Stimulated activated effector memory CD8-positive, alpha-beta T cell treated with anti-CD3 and anti-CD28 coated beads, Interleukin-12 subunit alpha, Interleukin-12 subunit beta, amount 100 ng/mL, for 72 hours (primary cell): ENCODE results near the gene CACNA1B.
A peak's percentile ranks its signal among the peaks of the same experiment; 100 is the strongest.

Experiments used
- ATAC-seq: fragments of 150-1000 bp; cut with Tn5 transposase; 2 replicates; pipeline ENCODE4 v1.10.0; 2021
- DNase-seq, 2 donors: peaks; one replicate each; pipeline ENCODE4 v3.0.0; 2021 to 2022; ENCODE audit warnings: low spot score in 2 of 2
- H3K27ac Mint-ChIP-seq: one replicate; pipeline ENCODE4 v1.8.0; 2022; ENCODE audit warnings: mild to moderate bottlenecking, mixed read lengths
- H3K36me3 Mint-ChIP-seq: one replicate; pipeline ENCODE4 v1.8.0; 2022; ENCODE audit warnings: mild to moderate bottlenecking, mixed read lengths
- H3K4me1 Mint-ChIP-seq: one replicate; pipeline ENCODE4 v1.8.0; 2022; ENCODE audit warnings: mixed read lengths
- H3K4me3 Mint-ChIP-seq: one replicate; pipeline ENCODE4 v1.8.0; 2022; ENCODE audit warnings: mild to moderate bottlenecking, mixed read lengths
- H3K9me3 Mint-ChIP-seq: one replicate; pipeline ENCODE4 v1.8.0; 2022; ENCODE audit warnings: mixed read lengths

Gene CACNA1B

DNA sequence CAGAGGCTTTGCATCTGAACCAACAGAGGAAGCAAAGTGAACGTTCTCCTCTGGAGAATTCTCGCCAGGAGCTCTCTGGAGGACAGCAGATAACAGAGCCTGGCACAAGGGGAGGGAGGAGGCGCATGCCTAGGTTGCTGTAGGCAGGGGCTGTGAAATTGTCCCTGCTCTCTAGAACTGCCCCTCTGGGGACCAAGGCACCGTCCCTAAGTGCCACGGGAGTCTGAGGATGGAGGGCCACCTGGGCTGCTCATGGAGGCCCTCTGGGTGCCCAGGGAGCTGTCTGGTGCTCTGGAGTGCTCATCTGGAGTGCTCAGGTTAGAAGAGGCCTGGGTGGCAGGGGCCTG lies 77.6 kb downstream of the CACNA1B start:
- Mint-ChIP-seq H3K4me1 (no peaks in the 10 kb centered on the region), H3K9me3 (no peaks in the 10 kb centered on the region), H3K27ac (no peak overlapping the region), H3K36me3 (no peaks in the 10 kb centered on the region), H3K4me3 (no peak overlapping the region)
- ATAC-seq (no peak), DNase-seq (no peak)

DNA sequence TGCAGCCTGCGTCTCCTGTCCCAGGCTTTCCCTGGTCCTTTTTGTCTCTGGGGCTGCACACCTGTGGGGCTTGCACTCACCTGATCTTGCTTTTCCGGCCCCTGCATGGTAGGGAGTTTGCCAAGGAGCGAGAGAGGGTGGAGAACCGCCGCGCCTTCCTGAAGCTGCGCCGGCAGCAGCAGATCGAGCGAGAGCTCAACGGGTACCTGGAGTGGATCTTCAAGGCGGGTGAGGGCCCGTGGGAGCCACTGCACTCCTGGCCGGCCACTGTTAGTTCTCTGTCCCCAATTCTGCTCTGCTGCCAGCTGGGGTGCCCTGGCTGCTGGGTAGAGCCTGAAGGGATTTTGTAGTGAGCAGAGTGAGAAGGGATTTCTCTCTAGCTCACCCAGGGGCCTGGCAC lies 78.0 kb downstream of the CACNA1B start:
- ATAC-seq (no peak), DNase-seq (no peak)
- no peak overlapping the region for H3K4me3 Mint-ChIP-seq
- H3K9me3 Mint-ChIP-seq: no peaks in the 10 kb centered on the region
- H3K4me1 Mint-ChIP-seq: no peaks in the 10 kb centered on the region
- no peak overlapping the region for H3K27ac Mint-ChIP-seq
- no peaks in the 10 kb centered on the region for H3K36me3 Mint-ChIP-seq

DNA sequence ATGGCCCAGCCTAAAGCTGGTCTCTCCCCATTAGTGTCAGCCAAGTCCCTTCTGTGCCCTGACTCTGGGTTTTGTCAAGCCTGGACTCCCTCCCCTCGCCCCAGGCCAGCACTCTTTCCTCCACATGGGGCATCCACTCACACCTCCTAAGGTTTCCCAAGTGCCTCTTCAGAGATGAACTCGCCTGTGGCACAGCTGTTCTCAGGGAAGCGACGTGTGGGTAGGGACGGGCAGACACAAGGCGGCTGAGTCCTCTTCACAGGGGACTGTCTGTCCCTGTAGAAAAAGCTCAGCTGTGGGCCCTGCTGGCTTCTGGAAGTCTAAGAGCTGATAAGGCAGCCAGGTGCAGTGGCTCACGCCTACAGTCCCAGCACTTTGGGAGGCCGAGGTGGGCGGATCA lies 78.5 kb downstream of the CACNA1B start:
- Mint-ChIP-seq H3K36me3 (no peaks in the 10 kb centered on the region), H3K27ac (no peak overlapping the region), H3K4me3 (no peak overlapping the region), H3K4me1 (no peaks in the 10 kb centered on the region), H3K9me3 (no peaks in the 10 kb centered on the region)
- DNase-seq (no peak), ATAC-seq (no peak)

DNA sequence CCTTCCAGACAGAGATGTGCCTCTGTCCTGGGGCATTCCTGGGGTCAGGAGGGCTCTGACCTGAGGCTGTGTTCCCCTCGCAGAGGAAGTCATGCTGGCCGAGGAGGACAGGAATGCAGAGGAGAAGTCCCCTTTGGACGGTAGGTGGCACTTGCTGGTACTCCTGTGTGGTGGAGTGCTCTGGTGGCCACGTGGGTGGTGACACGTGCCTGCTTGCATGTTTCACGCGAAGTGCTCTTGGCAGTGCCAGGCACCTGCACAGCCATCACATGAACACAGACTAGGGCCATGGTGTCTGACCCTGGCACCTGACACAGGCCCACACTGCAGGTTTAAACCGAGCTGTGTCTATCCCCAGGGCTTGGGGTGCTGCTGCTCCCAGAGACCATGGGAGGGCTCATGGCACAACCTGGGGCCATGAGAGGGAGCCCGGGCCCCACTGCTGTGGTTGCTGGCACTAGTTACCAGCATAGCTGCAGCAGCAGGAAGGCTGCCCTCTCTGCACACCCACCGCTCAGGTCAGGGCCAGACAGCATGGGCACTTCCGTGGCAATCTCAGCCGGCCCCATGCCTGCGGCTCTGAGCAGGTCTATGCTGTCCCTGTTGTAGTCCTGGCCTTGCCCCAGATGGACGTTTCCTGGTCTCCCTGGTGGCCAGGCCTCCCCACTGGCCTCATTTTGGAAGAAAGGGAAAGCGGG lies 79.3 kb downstream of the CACNA1B start:
- H3K9me3 Mint-ChIP-seq: no peaks in the 10 kb centered on the region
- no peak overlapping the region for H3K27ac Mint-ChIP-seq
- no peak for DNase-seq
- H3K4me3 Mint-ChIP-seq: no peak overlapping the region
- H3K36me3 Mint-ChIP-seq: no peaks in the 10 kb centered on the region
- ATAC-seq: peak; percentile 6
- H3K4me1 Mint-ChIP-seq: no peaks in the 10 kb centered on the region

DNA sequence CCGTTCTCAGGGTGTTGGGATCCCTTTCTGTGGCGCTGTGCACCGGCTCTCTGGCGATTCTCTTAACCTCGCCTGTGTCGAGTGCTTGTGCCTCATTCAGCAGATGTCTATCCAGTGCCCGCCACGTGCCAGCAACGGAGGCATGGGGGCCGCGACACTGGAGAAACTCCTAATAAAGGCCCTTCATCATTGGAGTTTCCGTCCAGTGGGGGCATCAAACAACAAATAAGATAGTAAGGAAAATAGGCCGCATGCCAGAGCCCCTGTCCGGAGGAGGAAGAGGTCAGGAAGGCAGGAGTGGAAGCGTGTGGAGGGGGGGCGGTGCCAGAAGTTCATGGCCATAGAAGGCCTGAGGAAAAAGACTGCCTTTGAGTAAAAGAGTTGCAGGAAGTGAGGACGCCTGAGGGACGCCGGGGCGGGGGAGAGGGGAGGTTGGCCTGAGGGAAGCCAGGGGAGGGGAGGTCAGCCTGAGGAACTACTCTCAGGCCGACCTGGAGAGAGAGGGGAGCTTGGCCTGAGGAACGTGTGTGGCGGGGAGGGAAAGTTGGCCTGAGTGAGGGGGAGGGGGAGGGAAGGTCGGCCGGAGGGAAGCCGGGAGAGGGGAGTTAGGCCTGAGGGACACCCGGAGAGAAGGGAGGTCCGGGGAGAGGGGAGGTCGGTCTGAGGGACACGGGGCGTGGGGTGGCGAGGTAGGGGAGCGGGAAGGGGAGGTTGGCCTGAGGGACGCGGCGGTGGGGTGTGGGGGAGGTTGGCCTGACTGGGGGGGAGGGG lies 82.2 kb downstream of the CACNA1B start:
- no peak overlapping the region for H3K27ac Mint-ChIP-seq
- no peaks in the 10 kb centered on the region for H3K36me3 Mint-ChIP-seq
- no peak for ATAC-seq
- no peak for DNase-seq
- no peak overlapping the region for H3K4me3 Mint-ChIP-seq
- no peaks in the 10 kb centered on the region for H3K4me1 Mint-ChIP-seq
- no peaks in the 10 kb centered on the region for H3K9me3 Mint-ChIP-seq

DNA sequence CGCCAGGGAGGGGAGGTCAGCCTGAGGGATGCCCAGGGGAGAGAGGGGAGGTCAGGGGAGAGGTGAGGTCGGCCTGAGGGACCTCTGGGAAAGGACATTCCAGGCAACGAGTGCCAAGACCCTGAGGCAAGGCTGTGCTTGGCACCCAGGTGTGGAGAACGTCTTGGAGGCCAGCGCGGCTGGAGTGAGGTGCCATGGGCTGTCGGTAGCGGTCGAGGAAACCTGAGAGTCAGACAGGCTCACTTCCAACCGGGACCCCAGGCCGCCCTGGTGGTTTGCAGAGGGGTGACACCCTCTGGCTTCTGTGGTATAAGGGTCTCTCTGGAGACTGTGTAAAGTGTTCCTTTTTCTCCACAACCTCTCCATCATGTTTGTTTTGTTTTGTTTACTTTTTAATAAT lies 82.9 kb downstream of the CACNA1B start:
- H3K4me1 Mint-ChIP-seq: no peaks in the 10 kb centered on the region
- no peaks in the 10 kb centered on the region for H3K36me3 Mint-ChIP-seq
- H3K27ac Mint-ChIP-seq: no peak overlapping the region
- DNase-seq: no peak
- no peak for ATAC-seq
- H3K9me3 Mint-ChIP-seq: no peaks in the 10 kb centered on the region
- H3K4me3 Mint-ChIP-seq: no peak overlapping the region

DNA sequence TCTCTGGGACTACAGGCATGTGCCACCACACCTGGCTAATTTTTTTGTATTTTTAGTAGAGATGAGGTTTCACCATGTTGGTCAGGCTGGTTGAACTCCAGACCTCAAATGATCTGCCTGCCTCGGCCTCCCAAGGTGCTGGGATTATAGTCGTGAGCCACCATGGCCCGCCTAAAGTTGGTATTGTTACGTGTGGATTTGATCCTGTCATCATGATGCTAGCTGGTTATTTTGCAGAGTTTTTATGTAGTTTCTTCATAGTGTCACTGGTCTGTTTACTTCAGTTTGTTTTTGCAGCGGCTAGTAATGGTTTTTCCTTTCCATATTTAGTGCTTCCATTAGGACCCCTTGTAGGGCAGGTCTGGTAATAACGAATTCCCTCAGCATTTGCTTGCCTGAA lies 85.9 kb downstream of the CACNA1B start:
- Mint-ChIP-seq H3K27ac (no peak overlapping the region), H3K36me3 (no peaks in the 10 kb centered on the region), H3K4me1 (no peaks in the 10 kb centered on the region), H3K4me3 (no peak overlapping the region), H3K9me3 (no peaks in the 10 kb centered on the region)
- ATAC-seq (no peak), DNase-seq (no peak)

DNA sequence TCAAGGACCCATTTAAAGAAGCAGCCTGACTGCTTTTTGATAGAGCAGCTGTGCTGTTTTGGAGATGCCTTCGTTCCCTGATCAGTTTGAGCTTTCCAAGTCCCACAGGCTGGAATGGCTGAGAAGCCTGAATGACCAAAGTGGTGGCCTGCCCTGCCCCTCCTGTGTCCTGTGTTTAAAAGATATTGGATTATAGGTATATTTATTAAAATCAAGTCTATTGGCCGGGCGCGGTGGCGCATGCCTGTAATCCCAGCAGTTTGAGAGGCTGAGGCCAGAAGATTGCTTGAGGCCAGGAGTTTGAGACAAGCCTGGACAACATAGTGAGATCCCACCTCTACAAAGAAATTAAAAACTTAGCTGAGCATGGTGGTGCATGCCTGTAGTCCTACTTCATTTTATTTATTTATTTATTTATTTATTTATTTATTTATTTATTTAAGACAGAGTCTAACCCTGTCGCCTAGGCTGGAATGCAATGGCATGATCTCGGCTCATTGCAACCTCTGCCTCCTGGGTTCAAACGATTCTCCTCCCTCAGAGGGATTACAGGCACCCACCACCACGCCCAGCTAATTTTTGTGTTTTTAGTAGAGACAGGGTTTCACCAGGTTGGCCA lies 87.7 kb downstream of the CACNA1B start:
- H3K9me3 Mint-ChIP-seq: no peaks in the 10 kb centered on the region
- H3K4me3 Mint-ChIP-seq: no peak overlapping the region
- H3K27ac Mint-ChIP-seq: no peak overlapping the region
- no peaks in the 10 kb centered on the region for H3K4me1 Mint-ChIP-seq
- DNase-seq (no peak), ATAC-seq (no peak)
- no peaks in the 10 kb centered on the region for H3K36me3 Mint-ChIP-seq

DNA sequence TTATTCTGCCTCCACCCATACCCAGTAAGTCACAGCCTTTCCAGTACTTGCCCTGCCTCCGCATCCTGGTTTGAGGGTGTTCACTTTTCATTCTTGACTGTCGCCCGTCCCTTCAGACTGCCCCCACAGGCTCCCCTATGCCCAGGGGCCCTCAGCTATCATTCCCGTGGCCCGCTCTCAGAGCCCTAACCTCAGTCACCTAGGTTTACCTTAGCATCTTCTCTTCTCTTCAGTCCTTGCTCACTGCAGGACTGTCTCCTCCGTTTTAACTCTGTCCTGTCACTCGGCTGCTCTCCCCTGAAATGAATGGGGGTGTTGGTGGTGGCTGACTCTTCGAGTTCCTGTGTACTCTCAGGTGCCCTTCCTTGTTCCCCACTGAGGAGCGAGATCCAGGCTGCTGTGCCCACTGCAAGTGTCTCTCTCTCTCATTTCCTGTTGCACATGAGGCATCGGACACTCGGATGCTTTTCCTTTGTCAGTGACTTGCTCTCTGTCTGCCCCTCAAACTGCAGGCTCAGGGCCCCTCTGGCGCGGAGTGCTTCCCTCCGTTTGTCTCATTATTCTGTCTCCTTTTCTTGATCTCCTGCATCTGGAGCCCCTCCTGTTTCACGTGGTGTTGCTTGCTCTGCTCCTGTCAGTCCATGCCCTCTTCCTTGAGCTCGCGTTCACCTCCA lies 89.8 kb downstream of the CACNA1B start:
- H3K4me3 Mint-ChIP-seq: no peak overlapping the region
- no peak overlapping the region for H3K27ac Mint-ChIP-seq
- H3K4me1 Mint-ChIP-seq: no peaks in the 10 kb centered on the region
- no peaks in the 10 kb centered on the region for H3K36me3 Mint-ChIP-seq
- H3K9me3 Mint-ChIP-seq: no peaks in the 10 kb centered on the region
- DNase-seq (no peak), ATAC-seq (no peak)

DNA sequence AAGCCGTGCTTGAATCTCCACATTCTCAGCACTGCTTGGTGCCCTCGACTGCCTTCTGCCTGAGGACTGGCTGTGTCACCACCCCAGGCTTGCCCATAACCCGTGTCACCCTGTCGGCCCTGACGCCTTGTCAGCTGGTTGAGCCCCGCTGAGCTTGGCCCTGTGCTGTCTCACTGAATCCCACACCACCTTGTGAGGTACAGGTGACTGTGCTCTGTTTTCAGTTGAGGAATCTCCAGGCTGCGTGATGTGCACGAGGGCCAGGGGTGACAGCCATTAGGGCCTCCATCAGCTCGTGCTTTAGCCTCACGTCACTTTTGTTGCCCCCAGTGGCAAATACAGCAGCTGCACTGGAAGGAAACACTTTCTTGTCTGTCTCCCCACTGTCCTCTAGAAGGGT lies 90.7 kb downstream of the CACNA1B start:
- Mint-ChIP-seq H3K27ac (no peak overlapping the region), H3K4me1 (no peaks in the 10 kb centered on the region), H3K4me3 (no peak overlapping the region), H3K9me3 (no peaks in the 10 kb centered on the region), H3K36me3 (no peaks in the 10 kb centered on the region)
- ATAC-seq: no peak
- no peak for DNase-seq

DNA sequence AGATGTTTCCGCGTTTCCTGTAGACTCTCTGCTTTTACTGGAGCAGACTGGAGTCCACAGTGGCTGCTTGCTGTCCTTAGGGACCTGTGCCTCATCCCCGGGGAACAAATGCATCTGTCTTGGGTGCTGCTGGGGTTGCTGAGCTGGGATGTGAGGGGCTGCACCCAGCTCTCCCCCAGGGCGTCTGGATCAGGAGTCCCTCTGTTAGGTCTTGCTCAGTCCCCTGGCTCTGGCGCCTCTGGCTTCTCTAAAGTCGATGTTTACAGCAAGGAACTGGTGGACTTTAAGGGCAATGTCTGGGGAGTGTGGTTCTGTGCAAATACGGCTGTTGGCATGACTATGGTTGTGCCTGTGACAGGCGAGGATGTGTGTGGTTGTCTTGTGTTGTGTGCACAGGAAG lies 91.4 kb downstream of the CACNA1B start:
- no peak for ATAC-seq
- no peak for DNase-seq
- Mint-ChIP-seq H3K4me1 (no peaks in the 10 kb centered on the region), H3K36me3 (no peaks in the 10 kb centered on the region), H3K4me3 (no peak overlapping the region), H3K9me3 (no peaks in the 10 kb centered on the region), H3K27ac (no peak overlapping the region)

DNA sequence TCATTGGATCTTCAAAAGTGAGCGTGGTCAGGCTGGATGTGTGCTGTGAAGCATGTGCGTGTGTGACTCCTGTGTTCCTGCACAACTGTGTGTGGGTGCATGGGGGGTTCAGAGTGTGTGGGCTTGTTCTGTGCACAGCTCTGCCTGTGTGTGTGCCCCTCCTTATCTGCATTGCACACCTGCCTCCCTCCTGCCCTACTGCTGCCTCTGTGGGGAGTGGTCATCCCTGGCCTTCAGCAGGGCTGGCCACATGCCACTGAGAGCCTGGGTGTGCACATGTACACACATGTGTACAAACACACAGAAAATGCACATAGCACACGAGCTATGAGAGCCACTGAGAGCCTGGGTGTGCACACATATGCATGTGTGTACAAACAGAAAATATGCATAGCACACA lies 92.1 kb downstream of the CACNA1B start:
- H3K9me3 Mint-ChIP-seq: no peaks in the 10 kb centered on the region
- DNase-seq (no peak), ATAC-seq (no peak)

DNA sequence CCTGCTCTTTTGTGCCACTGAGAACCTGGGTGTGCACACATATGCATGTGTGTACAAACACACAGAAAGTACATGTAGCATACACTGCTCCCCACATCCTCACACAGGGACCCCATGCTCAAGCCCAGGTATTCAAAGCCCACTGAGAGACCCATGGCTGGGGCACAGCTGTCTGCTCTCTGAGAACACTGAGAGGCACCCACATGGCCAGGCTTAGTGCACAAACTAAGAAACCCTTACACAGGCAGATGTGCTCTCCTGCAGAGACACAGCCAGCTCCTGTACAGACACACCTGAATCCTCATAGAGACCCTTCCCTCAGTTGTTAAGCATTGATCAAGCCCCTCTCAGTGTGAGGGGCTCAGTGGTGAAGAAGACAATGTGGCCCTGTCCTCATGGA lies 92.5 kb downstream of the CACNA1B start:
- H3K36me3 Mint-ChIP-seq: no peaks in the 10 kb centered on the region
- DNase-seq (no peak), ATAC-seq (no peak)
- H3K9me3 Mint-ChIP-seq: no peaks in the 10 kb centered on the region
- no peak overlapping the region for H3K27ac Mint-ChIP-seq
- H3K4me3 Mint-ChIP-seq: no peak overlapping the region
- no peaks in the 10 kb centered on the region for H3K4me1 Mint-ChIP-seq

More for the DNA sequence above, 92.1 kb downstream of the CACNA1B start:
- H3K36me3 Mint-ChIP-seq: no peaks in the 10 kb centered on the region
- no peaks in the 10 kb centered on the region for H3K4me1 Mint-ChIP-seq
- no peak overlapping the region for H3K27ac Mint-ChIP-seq
- no peak overlapping the region for H3K4me3 Mint-ChIP-seq

DNA sequence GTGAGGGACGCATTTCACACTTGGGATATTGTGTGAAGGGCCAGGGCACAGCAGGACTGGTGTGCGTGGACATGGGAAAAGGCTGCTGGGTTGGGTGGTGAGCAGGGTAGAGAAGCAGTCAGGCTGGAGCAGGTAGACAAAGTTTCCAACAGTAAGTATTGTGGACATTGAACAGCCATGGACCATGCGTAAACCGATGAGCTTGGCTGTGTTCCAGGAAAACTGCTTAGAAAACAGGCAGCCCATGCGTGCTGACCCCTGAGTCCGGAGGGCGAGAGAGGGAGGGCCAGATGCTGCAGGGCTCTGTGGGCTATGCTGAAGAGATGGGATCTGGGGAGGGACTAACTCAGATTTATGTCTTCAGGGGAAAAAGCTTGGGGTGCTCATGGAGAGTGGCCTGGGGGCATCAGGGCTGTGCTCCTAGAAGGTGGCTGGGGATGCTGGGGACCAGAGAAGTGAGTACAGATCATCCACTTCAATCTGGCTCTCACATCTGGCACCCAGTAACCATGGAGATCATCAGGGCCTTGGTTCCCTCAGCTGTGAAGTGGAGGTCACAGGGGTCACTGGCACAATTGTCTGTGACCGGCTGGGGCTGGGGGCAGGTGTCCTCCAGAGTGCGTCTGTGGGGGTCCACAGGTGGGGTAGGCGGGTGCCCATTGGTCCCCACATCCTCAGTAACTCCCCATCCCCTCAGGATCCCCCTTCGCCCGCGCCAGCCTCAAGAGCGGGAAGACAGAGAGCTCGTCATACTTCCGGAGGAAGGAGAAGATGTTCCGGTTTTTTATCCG lies 93.3 kb downstream of the CACNA1B start:
- H3K4me3 Mint-ChIP-seq: no peak overlapping the region
- DNase-seq (no peak), ATAC-seq (no peak)

DNA sequence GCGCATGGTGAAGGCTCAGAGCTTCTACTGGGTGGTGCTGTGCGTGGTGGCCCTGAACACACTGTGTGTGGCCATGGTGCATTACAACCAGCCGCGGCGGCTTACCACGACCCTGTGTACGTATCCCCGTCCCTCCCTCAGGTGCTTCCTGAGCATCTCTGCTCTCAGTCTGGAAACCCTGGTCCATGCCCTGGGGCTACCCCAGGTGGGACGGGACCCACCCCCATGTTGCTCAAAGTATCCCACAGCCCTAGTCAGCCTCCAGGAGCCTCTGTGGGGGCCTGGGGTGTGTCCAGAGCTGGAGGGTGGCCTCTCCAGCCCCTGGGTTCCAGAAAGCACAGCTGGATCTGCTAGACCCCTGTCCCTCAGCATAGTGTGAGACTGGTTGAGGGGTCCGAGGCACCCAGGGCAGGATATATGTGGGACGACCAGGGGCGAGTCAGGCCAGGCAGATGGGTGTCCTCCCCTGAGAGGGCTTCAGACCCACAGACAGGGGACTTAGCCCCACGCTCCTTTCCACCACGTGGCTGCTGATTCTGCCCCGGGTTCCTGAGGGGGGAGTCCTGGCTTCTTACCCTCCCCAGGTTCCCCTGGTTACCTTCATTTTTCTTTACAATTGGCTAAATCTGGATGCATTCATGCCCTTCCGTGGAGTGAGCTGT lies 94.0 kb downstream of the CACNA1B start:
- ATAC-seq (no peak), DNase-seq (no peak)
- H3K9me3 Mint-ChIP-seq: no peaks in the 10 kb centered on the region
- no peaks in the 10 kb centered on the region for H3K4me1 Mint-ChIP-seq
- no peak overlapping the region for H3K4me3 Mint-ChIP-seq
- no peak overlapping the region for H3K27ac Mint-ChIP-seq
- no peaks in the 10 kb centered on the region for H3K36me3 Mint-ChIP-seq

More for the DNA sequence above, 93.3 kb downstream of the CACNA1B start:
- no peak overlapping the region for H3K27ac Mint-ChIP-seq
- H3K36me3 Mint-ChIP-seq: no peaks in the 10 kb centered on the region
- H3K4me1 Mint-ChIP-seq: no peaks in the 10 kb centered on the region
- H3K9me3 Mint-ChIP-seq: no peaks in the 10 kb centered on the region
